Heart left ventricle (tissue), 16 donors: ENCODE measurements around the gene GSDME. TPM values are rescaled to one million over a fixed set of nuclear protein-coding genes. Genes with fewer than 3 reads are reported as not detected.

Source experiments
- ATAC-seq, 4 donors: fragments of 200-7000 bp; cut with Tn5 transposase; one replicate each; pipeline ENCODE4 v1.9.1; 2020 to 2022; ENCODE audit warnings: moderate library complexity in 4 of 4, mild to moderate bottlenecking in 3 of 4, moderate number of reproducible peaks in 1 of 4
- DNase-seq, 5 donors: peaks; one replicate each; pipeline ENCODE4 v3.0.0-alpha.2; 2020
- H3K27ac ChIP-seq, 12 donors: fragments of 200-600 bp; sonication (generic) in 4 of 12; one replicate each; pipeline versions ENCODE4 v1.5.0 to v1.8.0; 2016 to 2022; ENCODE audit warnings: mild to moderate bottlenecking in 2 of 12
- H3K27me3 ChIP-seq, 9 donors: fragments of 200-600 bp; sonication (generic) in 2 of 9; one replicate each; pipeline versions ENCODE4 v1.5.1 to v1.8.0; 2016 to 2022; ENCODE audit warnings: mild to moderate bottlenecking in 3 of 9
- H3K36me3 ChIP-seq, 9 donors: fragments of 200-600 bp; sonication (generic) in 2 of 9; one replicate each; pipeline versions ENCODE4 v1.5.0 to v1.8.0; 2018 to 2022; ENCODE audit warnings: mild to moderate bottlenecking in 2 of 9
- H3K4me1 ChIP-seq, 12 donors: fragments of 200-600 bp; sonication (generic) in 4 of 12; one replicate each; pipeline versions ENCODE4 v1.5.0 to v1.8.0; 2016 to 2022; ENCODE audit warnings: mild to moderate bottlenecking in 3 of 12
- H3K4me3 ChIP-seq, 12 donors: fragments of 200-600 bp; sonication (generic) in 4 of 12; one replicate each; pipeline versions ENCODE4 v1.5.0 to v1.8.0; 2017 to 2022; ENCODE audit warnings: mild to moderate bottlenecking in 9 of 12, moderate library complexity in 4 of 12
- H3K9me3 ChIP-seq, 12 donors: fragments of 200-600 bp; sonication (generic) in 4 of 12; one replicate each; pipeline versions ENCODE4 v1.5.0 to v1.8.0; 2016 to 2022; ENCODE audit warnings: mild to moderate bottlenecking in 1 of 12
- CTCF ChIP-seq, 12 donors: fragments of 200-600 bp; sonication (generic) in 4 of 12; IDR thresholded peaks; one replicate each; pipeline versions ENCODE4 v1.5.0 to v1.8.0; 2018 to 2022; ENCODE audit warnings: antibody characterized with exemption in 12 of 12, mild to moderate bottlenecking in 5 of 12
- POLR2A ChIP-seq, 2 donors: fragments of 450-650 bp; IDR thresholded peaks; one replicate each; pipeline ENCODE4 v1.6.1; 2017; ENCODE audit warnings: antibody characterized with exemption in 2 of 2, mild to moderate bottlenecking in 2 of 2, moderate library complexity in 2 of 2
- WGBS, 4 donors: extraction: QIAGEN DNeasy Blood & Tissue Kit in 2 of 4; methylation state at CpG; one replicate each; pipeline versions ENCODE4 v1.1.5 to v1.1.7; 2013 to 2018; 5-methylcytosine and 5-hydroxymethylcytosine counted together
- intact Hi-C, 10 donors: fragments of 100-400 bp; cut with DNase I; formaldehyde crosslinking; loops; one replicate each; pipeline versions ENCODE4 v1.11.1 to v1.14.2; 2022
- polyA plus RNA-seq, 2 donors: library from polyadenylated mRNA; stranded (reverse); fragments of 200-250 nt; gene quantifications; one replicate each; pipeline ENCODE4 v1.2.3, GENCODE V29; 2013
- total RNA-seq, 9 donors: library from RNA; depleted of rRNA in 2 of 9; stranded (reverse); fragments of >200 nt in 2 of 9; fragmentation: NEBNext Ultra II Directional in 3 of 9; extraction: Animal tissue kit (Norgen Biotek cat#: 25700) in 3 of 9; gene quantifications; one replicate each; pipeline versions ENCODE4 v1.1.0 to v1.2.4, GENCODE V29; 2016 to 2023
- donor health status: ischemic (EF 13 %, LVEDD 7.1; RV severe dilation, severe dysfunction).
- donor health status: healthy with polysubstance abuse.
- donor health status: DM: no; HTN: yes; CAD: no.
- donor health status: DM: no; HTN: no; CAD: no.
- donor health status: ischemic (EF 25% LVEDD 6.9; RV normal size, moderate dysfunction).
- donor health status: ischemic (EF 25% LVEDD 5.7; RV mildly dilated, moderate dysfunction).
- donor health status: healthy.
- donor health status: DM: yes; HTN: yes; CAD: no.
- donor health status: ischemic (EF 35%, LVEDD 5.7; RV mildly dilated, moderate dysfunction).
- donor health status: nonischemic (EF 11% LVEDD 7.7; RV severe dilation, severe dysfunction).
- donor health status: DM: yes; HTN: yes; CAD: no.
- donor health status: PGD.
- donor health status: ischemic (EF 29% LVEDD 5.4; RV normal size, mild dysfunction).
- donor health status: nonischemic (EF 23%, LVEDD 6.1; RV moderate dilation, normal function).

GSDME gene
- total and polyA plus RNA-seq, 11 donors, result 2.6 to 17.4 (median 4.9) TPM

DNA sequence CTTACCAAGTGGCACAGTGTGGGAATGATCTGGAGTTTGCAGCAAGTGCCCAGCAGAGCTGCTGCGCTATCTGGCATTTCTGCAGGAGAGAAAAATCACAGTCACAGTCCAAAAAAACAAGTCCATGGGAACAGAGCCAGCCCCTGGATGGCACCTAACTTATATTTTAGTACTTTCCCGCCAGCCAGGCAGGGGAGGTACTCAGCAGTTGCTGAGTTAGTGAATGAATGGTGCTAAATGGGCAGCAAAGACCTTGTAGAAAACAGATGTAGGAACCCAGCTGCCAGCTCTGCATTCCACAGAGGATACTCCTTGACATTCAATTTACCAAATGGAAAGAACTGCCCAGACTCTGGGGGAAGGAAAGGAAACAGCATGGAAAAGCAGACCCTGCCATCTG is 54.5 kb downstream of the GSDME start:
- Histone ChIP-seq H3K36me3 (no peaks in the 10 kb centered on the region), H3K27ac (no peak overlapping the region), H3K9me3 (no peaks in the 10 kb centered on the region), H3K4me3 (no peak overlapping the region), H3K27me3 (no peaks in the 10 kb centered on the region), H3K4me1 (peaks cover 0 to 64% (median 17%) of the 10 kb centered on the region in 12 donors)
- peak in 2 of 4 donors; percentile 12 to 27 for ATAC-seq
- 37 to 58% (median 50%) methylated on average over 2 of the region's 2 CpGs for WGBS, 4 donors
- DNase-seq, result no peak
- intact Hi-C loops, result no loop called here
- TF ChIP-seq CTCF (IDR thresholded peaks at IDR 0.05), result no peak
- TF ChIP-seq POLR2A (IDR thresholded peaks at IDR 0.05), result no peak

DNA sequence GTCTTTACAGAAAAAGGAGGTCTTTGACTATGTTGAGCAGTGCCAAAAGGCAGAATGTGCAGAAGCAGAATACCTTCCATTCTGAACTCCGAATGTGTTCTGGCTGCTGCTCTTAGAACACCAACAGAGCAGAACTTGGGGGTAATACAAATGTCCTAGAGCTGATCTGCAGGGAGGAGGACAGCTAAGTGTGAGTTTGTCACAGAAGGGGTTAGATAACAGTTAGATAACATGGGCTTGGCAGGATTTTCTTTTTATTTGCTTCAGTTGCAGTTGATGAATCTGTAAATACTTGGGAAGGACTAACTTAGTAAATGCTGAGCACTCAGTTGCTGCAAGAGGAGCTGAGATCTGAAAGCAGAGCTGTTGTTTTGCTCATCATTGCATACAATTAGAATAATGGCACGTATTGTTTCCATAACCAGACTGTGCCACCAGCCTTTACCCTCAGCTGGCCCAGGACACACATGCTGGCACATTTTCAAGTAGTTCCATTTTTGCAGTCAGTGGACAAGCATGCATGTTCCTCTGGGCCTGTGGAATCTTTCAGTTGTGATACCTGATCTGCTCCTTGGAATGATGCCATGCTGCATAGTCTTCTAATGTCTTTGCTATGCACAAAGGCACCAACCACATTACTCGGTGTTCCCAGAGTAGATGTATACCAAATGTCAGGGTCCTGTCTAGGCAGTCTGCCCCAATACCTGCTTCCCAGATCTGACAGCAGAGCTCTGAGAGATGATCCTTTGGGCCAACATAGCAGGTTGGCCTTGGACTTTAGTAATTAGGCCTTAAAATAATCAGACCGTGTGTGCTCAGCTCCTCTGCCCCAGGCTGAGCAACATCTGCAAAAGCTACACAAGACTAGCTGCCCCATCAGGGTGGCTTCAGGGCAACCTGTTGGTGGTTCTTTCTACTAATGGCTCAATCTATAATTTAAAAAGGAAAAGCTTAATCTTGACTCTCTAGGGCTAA is 55.7 kb downstream of the GSDME start:
- 36 to 44% (median 40%) methylated on average over 4 of the region's 4 CpGs for WGBS, 4 donors
- Histone ChIP-seq H3K4me1 (peaks cover 0 to 55% (median 17%) of the 10 kb centered on the region in 12 donors), H3K36me3 (no peaks in the 10 kb centered on the region), H3K27ac (no peak overlapping the region), H3K4me3 (no peak overlapping the region), H3K9me3 (no peaks in the 10 kb centered on the region), H3K27me3 (no peaks in the 10 kb centered on the region)
- peak in 2 of 4 donors; percentile 7 to 36 for ATAC-seq
- TF ChIP-seq CTCF (IDR thresholded peaks at IDR 0.05) (no peak), POLR2A (IDR thresholded peaks at IDR 0.05) (no peak)
- intact Hi-C loops, result no loop called here
- DNase-seq, result no peak

GRCh38 chr7:24700521-24701260 is 56.6 kb downstream of the GSDME start:
- intact Hi-C loops, result no loop called here
- no peak overlapping the region for H3K4me3 ChIP-seq
- no peaks in the 10 kb centered on the region for H3K9me3 ChIP-seq
- ATAC-seq (no peak), DNase-seq (no peak)
- 40 to 61% (median 49%) methylated on average over 9 of the region's 9 CpGs for WGBS, 4 donors
- no peaks in the 10 kb centered on the region for H3K36me3 ChIP-seq
- H3K27me3 ChIP-seq, result no peaks in the 10 kb centered on the region
- H3K27ac ChIP-seq, result no peak overlapping the region
- H3K4me1 ChIP-seq, result peaks cover 0 to 50% (median 17%) of the 10 kb centered on the region in 12 donors
- TF ChIP-seq CTCF (IDR thresholded peaks at IDR 0.05), result no peak
- no peak for TF ChIP-seq POLR2A (IDR thresholded peaks at IDR 0.05)
